K562 (cell line): ENCODE measurements around the gene CPSF2. TPM values are rescaled to one million over a fixed set of nuclear protein-coding genes. Genes with fewer than 3 reads are reported as not detected.

Experiments
- ATAC-seq: fragments of 200-7000 bp; cut with Tn5 transposase; 3 replicates; pipeline ENCODE4 v1.9.1; 2020; ENCODE audit warnings: moderate library complexity
- BruUV-seq: library from RNA; stranded (reverse); fragments of 400-500 nt; replicated peaks from 2 replicates; lab custom pipeline; 2021; lab: Mats Ljungman, UMichigan
- CTCF ChIA-PET: fragments of 300-600 bp; formaldehyde crosslinking; extraction: SDS; loops from one replicate; lab custom pipeline; 2021; ENCODE audit warnings: low intra/inter-chr PET ratio; lab: Yijun Ruan, JAX
- POLR2A ChIA-PET: fragments of 300-600, 350-650 bp; sonication (Branson Sonifier 250); formaldehyde crosslinking; extraction: SDS; loops from one replicate; lab custom pipeline; 2021; ENCODE audit warnings: antibody characterized with exemption, inconsistent platforms; lab: Yijun Ruan, JAX
- DNase-seq, 4 experiments: peaks; one replicate each; pipeline versions ENCODE4 v3.0.0 to v3.0.0-alpha.2; 2011 to 2018; ENCODE audit warnings: low spot score in 3 of 4, mixed read lengths in 3 of 4; ENCODE audit errors: extremely low read depth in 1 of 4
- FAIRE-seq: peaks from 2 replicates; lab custom pipeline; 2011; peaks lifted over from hg19 to GRCh38; lab: Jason Lieb, UNC
- H2AFZ ChIP-seq: 2 replicates; pipeline ENCODE4 v1.6.0; 2011; ENCODE audit warnings: low read depth, low read length, control low read depth, inconsistent platforms
- H3K27ac ChIP-seq: fragments of 200-600 bp; 3 replicates; pipeline ENCODE4 v1.8.0; 2011; ENCODE audit warnings: low read depth, mild to moderate bottlenecking, control low read depth, inconsistent platforms, low read length, moderate library complexity, mixed read lengths; ENCODE audit errors: extremely low read depth
- H3K27me3 ChIP-seq, 2 experiments: fragments of 300-600 bp in 1 of 2; 2 replicates in 1 of 2; 3 replicates in 1 of 2; pipeline versions ENCODE4 v1.6.0 to v1.8.0; 2011; ENCODE audit warnings: inconsistent platforms in 2 of 2, low read length in 2 of 2, mild to moderate bottlenecking in 1 of 2, mixed read lengths in 1 of 2, moderate library complexity in 1 of 2; ENCODE audit not compliant: control insufficient read depth in 2 of 2, insufficient read depth in 2 of 2
- H3K36me3 ChIP-seq: fragments of 300-600 bp; 3 replicates; pipeline ENCODE4 v1.8.0; 2011; ENCODE audit warnings: mild to moderate bottlenecking, low read length, inconsistent platforms; ENCODE audit not compliant: control insufficient read depth, insufficient read depth
- H3K4me1 ChIP-seq, 2 experiments: fragments of 200-600 bp in 1 of 2; replicated peaks in 1 of 2; 2 replicates in 1 of 2; 3 replicates in 1 of 2; pipeline versions ENCODE4 v1.5.1 to v1.8.0; 2011; ENCODE audit warnings: inconsistent platforms in 2 of 2, low read length in 2 of 2, mild to moderate bottlenecking in 1 of 2, mixed read lengths in 1 of 2, moderate library complexity in 1 of 2; ENCODE audit not compliant: control insufficient read depth in 2 of 2, insufficient read depth in 2 of 2
- H3K4me2 ChIP-seq: 2 replicates; pipeline ENCODE4 v1.6.1; 2011; ENCODE audit warnings: low read length, control low read depth, inconsistent platforms, mixed read lengths; ENCODE audit not compliant: insufficient read depth
- H3K4me3 ChIP-seq: fragments of 200-600 bp; sonication (generic), shearing (Covaris generic); 2 replicates; pipeline ENCODE4 v1.5.1; 2016; ENCODE audit warnings: control low read depth, inconsistent platforms
- H3K79me2 ChIP-seq: fragments of 200-600 bp; 3 replicates; pipeline ENCODE4 v1.8.0; 2011; ENCODE audit warnings: low read length, inconsistent platforms; ENCODE audit not compliant: control insufficient read depth, insufficient read depth
- H3K9ac ChIP-seq, 2 experiments: 2 replicates each; pipeline versions ENCODE4 v1.6.0 to v1.6.1; 2011; ENCODE audit warnings: low read depth in 2 of 2, low read length in 2 of 2, control low read depth in 1 of 2, inconsistent platforms in 1 of 2, mild to moderate bottlenecking in 1 of 2, mixed read lengths in 1 of 2; ENCODE audit not compliant: insufficient read depth in 1 of 2
- H3K9me1 ChIP-seq: one replicate; pipeline ENCODE4 v1.6.0; 2011; ENCODE audit warnings: inconsistent platforms, mild to moderate bottlenecking, low read length, moderate library complexity; ENCODE audit not compliant: control insufficient read depth, insufficient read depth
- H3K9me3 ChIP-seq: replicated peaks from 2 replicates; pipeline ENCODE4 v1.5.1; 2011; ENCODE audit warnings: low read depth, low read length, inconsistent platforms; ENCODE audit not compliant: control insufficient read depth, insufficient read depth
- H4K20me1 ChIP-seq: replicated peaks from 2 replicates; pipeline ENCODE4 v1.6.1; 2011; ENCODE audit warnings: low read length, inconsistent platforms, mixed read lengths; ENCODE audit not compliant: control insufficient read depth, insufficient read depth
- CBFA2T3 ChIP-seq: fragments of 450-650 bp; IDR thresholded peaks from 2 replicates; pipeline ENCODE4 v1.6.1; 2017
- KDM5B ChIP-seq: fragments of 200-600 bp; sonication (generic); IDR thresholded peaks from 2 replicates; pipeline ENCODE4 v1.6.1; 2012; ENCODE audit warnings: low read depth, mild to moderate bottlenecking, moderate library complexity, low read length, control low read depth, inconsistent platforms; ENCODE audit not compliant: insufficient replicate concordance
- PTBP1 ChIP-seq: fragments of 200-400 bp; formaldehyde crosslinking; IDR thresholded peaks from 2 replicates; pipeline ENCODE4 v1.6.1; 2017; ENCODE audit warnings: low read depth, low read length
- SIRT6 ChIP-seq: IDR thresholded peaks from one replicate; pipeline ENCODE4 v1.6.1; 2012; ENCODE audit warnings: low read depth, mild to moderate bottlenecking, control low read depth, inconsistent platforms, low read length, moderate library complexity
- TEAD2 ChIP-seq: fragments of 450-650 bp; IDR thresholded peaks from 2 replicates; pipeline ENCODE4 v1.6.1; 2016; ENCODE audit warnings: missing genetic modification characterization, control low read depth, missing compliant biosample characterization
- XRCC3 ChIP-seq: fragments of 450-650 bp; IDR thresholded peaks from 2 replicates; pipeline ENCODE4 v1.6.1; 2017; ENCODE audit warnings: mild to moderate bottlenecking, moderate library complexity
- ZNF146 ChIP-seq: IDR thresholded peaks from one replicate; pipeline ENCODE4 v1.6.1; 2018; ENCODE audit warnings: missing compliant biosample characterization; ENCODE audit not compliant: unreplicated experiment
- ZNF354B ChIP-seq: fragments of 250-450 bp; sonication (Bioruptor Pico); IDR thresholded peaks from 2 replicates; pipeline ENCODE4 v1.4.0; 2020
- ZNF551 ChIP-seq: fragments of 250-450 bp; sonication (Bioruptor Pico); IDR thresholded peaks from 2 replicates; pipeline ENCODE4 v1.5.0; 2021; ENCODE audit warnings: mild to moderate bottlenecking, moderate library complexity
- ZNF655 ChIP-seq: fragments of 250-450 bp; sonication (Bioruptor Pico); IDR thresholded peaks from 2 replicates; pipeline ENCODE4 v1.5.0; 2021
- WGBS: fragments of 100-300 bp; shearing (Covaris generic); methylation state at CpG from one replicate; pipeline ENCODE4 v1.1.6; 2016; ENCODE audit warnings: low coverage, mixed read lengths; ENCODE audit not compliant: insufficient coverage; ENCODE audit errors: missing lambda C conversion rate; 5-methylcytosine and 5-hydroxymethylcytosine counted together
- in situ Hi-C: fragments of 300-500 bp; cut with MboI; formaldehyde crosslinking; loops from 4 replicates; pipeline ENCODE4 v1.15.0; 2018; ENCODE audit warnings: inconsistent platforms, mixed read lengths
- intact Hi-C: fragments of 100-400 bp; cut with micrococcal nuclease; formaldehyde crosslinking; loops from 2 replicates; pipeline ENCODE4 v1.14.2; 2022
- polyA plus RNA-seq, 8 experiments: library from polyadenylated mRNA; depleted of rRNA in 4 of 8; stranded (reverse) in 5 of 8; unstranded in 3 of 8; fragments of >200 nt; fragmentation: Nextera tagmentation in 2 of 8; fragmentation: Illumina TruSeq in 1 of 8; extraction: Ambion mirVana in 2 of 8; extraction: Trizol in 1 of 8; gene quantifications; 2 replicates each; pipeline versions ENCODE4 v1.2.1 to v1.2.3, GENCODE V29; 2011 to 2014; ENCODE audit warnings: inconsistent platforms in 1 of 8, missing spikeins in 1 of 8
- total RNA-seq, 7 experiments: library from RNA; depleted of rRNA in 6 of 7; stranded (reverse); fragments of >200 nt in 6 of 7; fragmentation: Illumina TruSeq in 2 of 7; extraction: Trizol in 2 of 7; gene quantifications; 2 replicates each; pipeline versions ENCODE4 v1.2.1 to v1.2.3, GENCODE V29; 2011 to 2021; ENCODE audit warnings: low replicate concordance in 1 of 7
- TF ChIP-seq, protein P1 (sequence below): sonication (generic); formaldehyde crosslinking; IDR thresholded peaks from 2 replicates; pipeline ENCODE4 v1.8.0; 2023; ENCODE audit warnings: missing genetic modification reagents, mild to moderate bottlenecking, borderline replicate concordance

Gene CPSF2
- total and polyA plus RNA-seq, 9 of the 15 experiments (the other 6 are each of a cell fraction or from before 2014, with no cell fraction given) = 20.8 to 71.3 (median 49.0) TPM

- DNase-seq (no peak), ATAC-seq (no peak), FAIRE-seq (no peak)
- ChIA-PET POLR2A (interaction anchor here (1.1 kb wide), 1 partner anchor 18 kb away, joined by 4 read pairs; the partner anchor contains the start of gene ATXN3), CTCF (no interaction called here)
- Histone ChIP-seq H3K9me1 (no peaks in the 10 kb centered on the region), H3K9me3 (no peaks in the 10 kb centered on the region), H3K27ac (no peak overlapping the region), H3K4me2 (no peak overlapping the region), H3K9ac (no peak overlapping the region), H3K4me1 (no peaks in the 10 kb centered on the region), H4K20me1 (no peaks in the 10 kb centered on the region), H3K36me3 (peaks cover 2% of the 10 kb centered on the region; the same call in 2 of the 3 replicates), H3K27me3 (no peaks in the 10 kb centered on the region), H3K79me2 (no peaks in the 10 kb centered on the region), H2AFZ (no peak overlapping the region), H3K4me3 (no peak overlapping the region)
- intact Hi-C loops = no loop called here
- TF ChIP-seq KDM5B (no peak), ZNF146 (CRISPR knock-in tag) (no peak), TEAD2 (no peak), XRCC3 (no peak), PTBP1 (no peak), CBFA2T3 (no peak), ZNF655 (CRISPR knock-in tag) (no peak), SIRT6 (no peak), ZNF354B (CRISPR knock-in tag) (no peak), ZNF551 (no peak)
- TF ChIP-seq, protein P1, sequence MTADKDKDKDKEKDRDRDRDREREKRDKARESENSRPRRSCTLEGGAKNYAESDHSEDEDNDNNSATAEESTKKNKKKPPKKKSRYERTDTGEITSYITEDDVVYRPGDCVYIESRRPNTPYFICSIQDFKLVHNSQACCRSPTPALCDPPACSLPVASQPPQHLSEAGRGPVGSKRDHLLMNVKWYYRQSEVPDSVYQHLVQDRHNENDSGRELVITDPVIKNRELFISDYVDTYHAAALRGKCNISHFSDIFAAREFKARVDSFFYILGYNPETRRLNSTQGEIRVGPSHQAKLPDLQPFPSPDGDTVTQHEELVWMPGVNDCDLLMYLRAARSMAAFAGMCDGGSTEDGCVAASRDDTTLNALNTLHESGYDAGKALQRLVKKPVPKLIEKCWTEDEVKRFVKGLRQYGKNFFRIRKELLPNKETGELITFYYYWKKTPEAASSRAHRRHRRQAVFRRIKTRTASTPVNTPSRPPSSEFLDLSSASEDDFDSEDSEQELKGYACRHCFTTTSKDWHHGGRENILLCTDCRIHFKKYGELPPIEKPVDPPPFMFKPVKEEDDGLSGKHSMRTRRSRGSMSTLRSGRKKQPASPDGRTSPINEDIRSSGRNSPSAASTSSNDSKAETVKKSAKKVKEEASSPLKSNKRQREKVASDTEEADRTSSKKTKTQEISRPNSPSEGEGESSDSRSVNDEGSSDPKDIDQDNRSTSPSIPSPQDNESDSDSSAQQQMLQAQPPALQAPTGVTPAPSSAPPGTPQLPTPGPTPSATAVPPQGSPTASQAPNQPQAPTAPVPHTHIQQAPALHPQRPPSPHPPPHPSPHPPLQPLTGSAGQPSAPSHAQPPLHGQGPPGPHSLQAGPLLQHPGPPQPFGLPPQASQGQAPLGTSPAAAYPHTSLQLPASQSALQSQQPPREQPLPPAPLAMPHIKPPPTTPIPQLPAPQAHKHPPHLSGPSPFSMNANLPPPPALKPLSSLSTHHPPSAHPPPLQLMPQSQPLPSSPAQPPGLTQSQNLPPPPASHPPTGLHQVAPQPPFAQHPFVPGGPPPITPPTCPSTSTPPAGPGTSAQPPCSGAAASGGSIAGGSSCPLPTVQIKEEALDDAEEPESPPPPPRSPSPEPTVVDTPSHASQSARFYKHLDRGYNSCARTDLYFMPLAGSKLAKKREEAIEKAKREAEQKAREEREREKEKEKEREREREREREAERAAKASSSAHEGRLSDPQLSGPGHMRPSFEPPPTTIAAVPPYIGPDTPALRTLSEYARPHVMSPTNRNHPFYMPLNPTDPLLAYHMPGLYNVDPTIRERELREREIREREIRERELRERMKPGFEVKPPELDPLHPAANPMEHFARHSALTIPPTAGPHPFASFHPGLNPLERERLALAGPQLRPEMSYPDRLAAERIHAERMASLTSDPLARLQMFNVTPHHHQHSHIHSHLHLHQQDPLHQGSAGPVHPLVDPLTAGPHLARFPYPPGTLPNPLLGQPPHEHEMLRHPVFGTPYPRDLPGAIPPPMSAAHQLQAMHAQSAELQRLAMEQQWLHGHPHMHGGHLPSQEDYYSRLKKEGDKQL = no peak
- BruUV-seq = no TSS peak
- WGBS = 96% methylated on average over 5 of the region's 5 CpGs
- in situ Hi-C loops = no loop called here
Measured at GRCh38 chr14:92088494-92088893, 33.3 kb upstream of the CPSF2 start.
